ENCODE measurements around the gene FOXP1. TPM values are rescaled to one million over a fixed set of nuclear protein-coding genes. Genes with fewer than 3 reads are reported as not detected.

FOXP1 gene
- polyA plus RNA-seq, 6 donors from 2014 or later, result 441 to 620 (median 523) TPM

- Mint-ChIP-seq H3K27ac (peak overlapping the region; percentile 31 to 91 (median 76)), H3K4me3 (peak overlapping the region in 3 of 8 donors; percentile 21 to 72 (median 62)), H3K36me3 (peaks cover 21 to 27% of the 10 kb centered on the region in 2 donors), H3K27me3 (no peaks in the 10 kb centered on the region), H3K4me1 (peaks cover 61 to 90% (median 88%) of the 10 kb centered on the region in 3 donors), H3K9me3 (no peaks in the 10 kb centered on the region)
- DNase-seq, result no peak
- ATAC-seq (ENCODE audit: low read depth in 2 of 2), result peak; percentile 71 to 74
Measured at GRCh38 chr3:71268462-71268999, 315.0 kb downstream of the FOXP1 start.

GRCh38 chr3:71266875-71267274, 316.7 kb downstream of the FOXP1 start:
- Mint-ChIP-seq H3K27me3 (no peaks in the 10 kb centered on the region), H3K36me3 (peaks cover 21 to 27% of the 10 kb centered on the region in 2 donors), H3K27ac (peak overlapping the region; percentile 26 to 75 (median 42)), H3K4me3 (no peak overlapping the region), H3K4me1 (peaks cover 61 to 88% (median 88%) of the 10 kb centered on the region in 3 donors), H3K9me3 (no peaks in the 10 kb centered on the region)
- no peak for DNase-seq
- no peak for ATAC-seq (ENCODE audit: low read depth in 2 of 2)

GRCh38 chr3:71265365-71265915, 318.1 kb downstream of the FOXP1 start:
- DNase-seq (no peak), ATAC-seq (ENCODE audit: low read depth in 2 of 2) (no peak)
- no peaks in the 10 kb centered on the region for H3K27me3 Mint-ChIP-seq
- no peaks in the 10 kb centered on the region for H3K9me3 Mint-ChIP-seq
- H3K4me3 Mint-ChIP-seq, result peak overlapping the region in 2 of 8 donors; percentile 48 to 63
- H3K36me3 Mint-ChIP-seq, result peaks cover 21 to 27% of the 10 kb centered on the region in 2 donors
- H3K4me1 Mint-ChIP-seq, result peaks cover 56 to 85% (median 74%) of the 10 kb centered on the region in 3 donors
- H3K27ac Mint-ChIP-seq, result peak overlapping the region; percentile 31 to 94 (median 71)

DNA sequence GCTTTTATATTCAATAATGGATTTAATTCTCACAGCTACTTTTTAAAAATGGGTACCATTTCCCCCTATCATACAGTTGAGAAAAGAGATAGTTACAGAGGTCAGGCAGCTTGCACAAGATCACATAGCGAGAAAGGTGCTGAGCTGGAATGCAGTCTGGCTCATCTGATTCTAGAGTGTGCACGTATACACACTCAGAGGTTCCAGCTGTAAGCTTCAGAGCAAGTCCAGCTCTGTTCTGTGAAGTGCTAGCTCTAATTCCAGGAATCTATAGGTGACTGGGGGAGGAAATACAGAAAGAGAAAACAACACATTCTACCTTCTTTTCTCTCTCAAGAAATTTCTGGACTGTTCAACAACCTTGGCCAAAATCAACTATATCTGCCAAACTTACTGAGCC, 318.7 kb downstream of the FOXP1 start:
- H3K27me3 Mint-ChIP-seq, result no peaks in the 10 kb centered on the region
- no peaks in the 10 kb centered on the region for H3K9me3 Mint-ChIP-seq
- peaks cover 50 to 83% (median 71%) of the 10 kb centered on the region in 3 donors for H3K4me1 Mint-ChIP-seq
- peaks cover 21 to 27% of the 10 kb centered on the region in 2 donors for H3K36me3 Mint-ChIP-seq
- H3K27ac Mint-ChIP-seq, result peak overlapping the region; percentile 31 to 84 (median 68)
- H3K4me3 Mint-ChIP-seq, result no peak overlapping the region
- ATAC-seq (ENCODE audit: low read depth in 2 of 2) (no peak), DNase-seq (no peak)

GRCh38 chr3:71262364-71263265, 320.9 kb downstream of the FOXP1 start:
- no peak overlapping the region for H3K4me3 Mint-ChIP-seq
- H3K4me1 Mint-ChIP-seq, result peaks cover 55 to 80% (median 75%) of the 10 kb centered on the region in 3 donors
- no peaks in the 10 kb centered on the region for H3K9me3 Mint-ChIP-seq
- DNase-seq, result no peak
- no peak for ATAC-seq (ENCODE audit: low read depth in 2 of 2)
- H3K27me3 Mint-ChIP-seq, result no peaks in the 10 kb centered on the region
- H3K36me3 Mint-ChIP-seq, result peaks cover 20 to 26% of the 10 kb centered on the region in 2 donors
- peak overlapping the region; percentile 39 to 91 (median 50) for H3K27ac Mint-ChIP-seq

DNA sequence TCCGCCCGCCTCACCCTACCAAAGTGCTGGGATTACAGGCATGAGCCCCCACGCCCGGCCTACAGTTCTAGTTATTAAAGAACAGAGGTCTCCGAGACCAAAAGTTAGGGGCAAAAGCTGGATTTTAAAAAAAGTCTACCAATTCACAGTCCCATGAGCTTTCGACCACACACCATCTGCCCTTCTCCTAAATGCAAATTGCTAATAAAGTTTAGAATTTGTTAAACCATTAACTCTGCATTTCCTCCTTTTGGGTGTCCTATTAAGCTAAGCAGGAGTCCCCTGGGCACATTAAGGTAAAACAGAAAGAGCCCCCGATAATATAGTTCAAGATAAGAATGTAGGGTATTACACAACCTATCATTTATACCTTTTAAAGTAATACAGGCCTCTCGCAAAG, 322.7 kb downstream of the FOXP1 start:
- peak overlapping the region in 2 of 6 donors; percentile 21 to 22 for H3K27ac Mint-ChIP-seq
- H3K9me3 Mint-ChIP-seq, result no peaks in the 10 kb centered on the region
- no peak overlapping the region for H3K4me3 Mint-ChIP-seq
- no peaks in the 10 kb centered on the region for H3K27me3 Mint-ChIP-seq
- peaks cover 44 to 73% (median 69%) of the 10 kb centered on the region in 3 donors for H3K4me1 Mint-ChIP-seq
- DNase-seq (no peak), ATAC-seq (ENCODE audit: low read depth in 2 of 2) (peak in 1 of 2 donors; percentile 27)
- peaks cover 6 to 20% of the 10 kb centered on the region in 2 donors for H3K36me3 Mint-ChIP-seq

DNA sequence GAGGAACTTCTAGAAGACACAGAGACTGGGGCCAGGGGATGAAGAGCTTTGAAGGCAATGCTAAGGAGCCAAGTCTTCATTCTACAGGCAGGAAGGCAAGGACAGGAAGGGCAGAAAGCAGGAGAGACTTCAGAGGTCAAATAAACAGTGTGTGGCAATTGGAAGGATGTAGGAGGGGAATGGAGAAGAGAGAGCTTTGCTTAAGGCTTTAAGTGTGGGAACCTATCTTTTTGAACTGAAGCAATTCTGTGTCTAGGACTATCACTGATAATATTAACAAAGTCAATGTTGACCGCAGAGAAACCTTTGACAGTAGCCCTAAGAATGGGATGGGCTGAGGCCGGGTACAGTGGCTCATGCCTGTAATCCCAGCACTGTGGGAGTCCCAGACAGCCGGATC, 325.0 kb downstream of the FOXP1 start:
- H3K27me3 Mint-ChIP-seq, result no peaks in the 10 kb centered on the region
- no peak overlapping the region for H3K4me3 Mint-ChIP-seq

DNA sequence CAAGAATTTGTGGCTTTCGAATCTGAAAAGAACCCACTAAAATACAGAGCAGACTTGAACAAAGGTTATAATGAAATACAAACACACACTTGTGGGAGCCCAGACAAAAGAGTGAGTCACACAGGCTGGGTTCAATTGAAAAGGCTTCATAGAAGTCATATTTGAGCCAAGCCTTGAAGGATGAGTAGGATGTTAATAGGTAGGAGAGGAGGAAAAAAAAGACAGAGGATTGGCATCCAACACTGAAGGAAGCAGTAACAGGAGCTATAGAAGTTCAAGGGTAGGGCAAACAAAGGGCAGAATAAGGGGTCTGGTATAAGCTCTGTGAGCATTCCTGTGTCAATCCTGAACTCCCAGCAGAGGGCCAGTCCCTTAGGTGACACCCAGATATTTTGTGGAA, 325.4 kb downstream of the FOXP1 start:
- peaks cover 0 to 11% of the 10 kb centered on the region in 2 donors for H3K36me3 Mint-ChIP-seq
- no peaks in the 10 kb centered on the region for H3K9me3 Mint-ChIP-seq
- peak overlapping the region in 5 of 6 donors; percentile 53 to 93 (median 83) for H3K27ac Mint-ChIP-seq
- no peaks in the 10 kb centered on the region for H3K27me3 Mint-ChIP-seq
- H3K4me1 Mint-ChIP-seq, result peaks cover 35 to 65% (median 57%) of the 10 kb centered on the region in 3 donors
- peak overlapping the region in 1 of 8 donors; percentile 54 for H3K4me3 Mint-ChIP-seq
- ATAC-seq (ENCODE audit: low read depth in 2 of 2) (no peak), DNase-seq (no peak)

More for the DNA sequence above, 325.0 kb downstream of the FOXP1 start:
- peak overlapping the region in 5 of 6 donors; percentile 53 to 93 (median 83) for H3K27ac Mint-ChIP-seq
- H3K4me1 Mint-ChIP-seq, result peaks cover 37 to 64% (median 60%) of the 10 kb centered on the region in 3 donors
- H3K36me3 Mint-ChIP-seq, result peaks cover 0 to 11% of the 10 kb centered on the region in 2 donors
- no peaks in the 10 kb centered on the region for H3K9me3 Mint-ChIP-seq
- no peak for DNase-seq
- no peak for ATAC-seq (ENCODE audit: low read depth in 2 of 2)

GRCh38 chr3:71255498-71255897, 328.0 kb downstream of the FOXP1 start:
- Mint-ChIP-seq H3K4me3 (no peak overlapping the region), H3K9me3 (no peaks in the 10 kb centered on the region), H3K27ac (no peak overlapping the region), H3K4me1 (peaks cover 43 to 69% (median 69%) of the 10 kb centered on the region in 3 donors), H3K27me3 (no peaks in the 10 kb centered on the region), H3K36me3 (peaks cover 0 to 12% of the 10 kb centered on the region in 2 donors)
- DNase-seq (no peak), ATAC-seq (ENCODE audit: low read depth in 2 of 2) (no peak)

DNA sequence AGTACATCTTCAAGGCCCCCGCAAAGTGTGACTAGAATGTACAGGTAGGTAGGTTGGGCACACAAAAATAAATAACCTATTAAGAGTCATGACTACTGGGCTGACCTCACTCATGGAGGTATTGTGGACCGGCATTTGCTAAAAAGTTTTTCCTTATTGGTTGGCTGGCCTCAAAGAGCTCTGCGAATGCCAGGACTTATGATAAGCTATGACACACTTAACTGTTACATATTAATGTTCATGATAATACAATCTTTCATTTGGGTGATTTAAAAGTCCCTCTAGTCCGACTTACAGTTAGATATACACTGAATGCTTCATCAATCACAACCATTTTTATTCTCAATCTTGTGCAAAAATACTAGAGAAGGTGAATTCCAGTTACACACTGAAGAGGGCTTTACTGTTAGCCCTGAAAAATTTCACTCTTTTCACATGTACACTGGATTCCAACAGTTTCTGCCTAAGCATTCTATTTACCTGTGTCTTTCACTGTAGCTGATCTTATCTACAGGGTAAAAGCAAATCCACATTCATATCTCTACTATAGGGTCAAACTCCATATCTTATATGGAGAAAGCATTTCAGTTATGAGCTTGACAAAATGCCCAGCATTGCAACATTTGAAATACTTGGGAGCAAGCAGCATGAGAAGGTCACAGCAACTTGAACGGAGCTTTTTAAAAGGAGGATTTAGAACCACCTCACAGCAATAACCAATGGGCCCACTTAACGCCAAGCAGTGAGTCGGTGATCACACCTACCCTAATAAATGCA, 329.1 kb downstream of the FOXP1 start:
- Mint-ChIP-seq H3K27me3 (no peaks in the 10 kb centered on the region), H3K27ac (peak overlapping the region; percentile 10 to 78 (median 31)), H3K4me1 (peaks cover 46 to 70% (median 68%) of the 10 kb centered on the region in 3 donors)

DNA sequence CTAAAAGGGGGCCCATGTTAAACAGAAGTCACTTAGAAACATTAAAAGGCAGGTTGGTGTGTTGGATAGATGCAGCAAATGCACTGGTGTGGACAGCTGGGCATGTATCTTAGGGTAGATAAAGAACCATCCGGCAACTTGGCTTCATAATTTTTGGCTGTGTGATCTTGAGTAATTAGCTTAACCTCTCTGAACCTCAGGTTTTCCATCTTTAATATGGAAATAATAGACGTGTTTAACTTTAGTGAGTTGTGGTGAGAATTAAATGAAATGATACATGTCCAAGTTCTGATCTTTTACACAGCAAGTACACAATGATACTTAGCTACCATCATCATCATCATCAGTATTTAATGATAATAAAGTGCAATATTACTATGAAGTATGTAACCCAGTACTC, 330.4 kb downstream of the FOXP1 start:
- no peak for ATAC-seq (ENCODE audit: low read depth in 2 of 2)
- Mint-ChIP-seq H3K27ac (peak overlapping the region in 5 of 6 donors; percentile 8 to 79 (median 50)), H3K4me1 (peaks cover 45 to 70% (median 68%) of the 10 kb centered on the region in 3 donors), H3K36me3 (peaks cover 0 to 7% of the 10 kb centered on the region in 2 donors), H3K9me3 (no peaks in the 10 kb centered on the region), H3K27me3 (no peaks in the 10 kb centered on the region), H3K4me3 (no peak overlapping the region)
- DNase-seq, result no peak

More for the DNA sequence above, 329.1 kb downstream of the FOXP1 start:
- Mint-ChIP-seq H3K9me3 (no peaks in the 10 kb centered on the region), H3K36me3 (peaks cover 0 to 9% of the 10 kb centered on the region in 2 donors), H3K4me3 (no peak overlapping the region)
- no peak for ATAC-seq (ENCODE audit: low read depth in 2 of 2)
- DNase-seq, result no peak

DNA sequence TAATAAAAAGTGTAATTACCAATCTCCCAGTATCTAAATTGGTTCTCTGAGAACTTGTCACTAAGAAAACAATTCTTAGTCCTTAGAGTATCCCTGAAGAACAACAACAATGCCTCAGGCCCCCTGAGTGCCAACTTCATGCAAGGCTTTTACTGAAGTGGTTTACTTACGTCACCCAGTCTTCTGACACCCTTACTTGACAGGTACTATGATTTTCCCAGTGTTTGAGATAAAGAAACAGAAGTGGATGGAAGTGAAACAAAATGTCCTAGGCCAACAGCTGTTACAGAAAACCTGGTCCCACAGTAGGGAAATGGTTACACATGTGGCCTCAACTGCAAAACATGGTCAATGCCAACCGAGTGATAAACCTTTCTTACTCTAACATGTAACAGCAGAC, 331.1 kb downstream of the FOXP1 start:
- Mint-ChIP-seq H3K4me1 (peaks cover 50 to 76% (median 68%) of the 10 kb centered on the region in 3 donors), H3K36me3 (peaks cover 0 to 7% of the 10 kb centered on the region in 2 donors), H3K27me3 (no peaks in the 10 kb centered on the region), H3K9me3 (no peaks in the 10 kb centered on the region), H3K4me3 (no peak overlapping the region), H3K27ac (peak overlapping the region in 4 of 6 donors; percentile 50 to 79 (median 73))
- DNase-seq, result no peak
- ATAC-seq (ENCODE audit: low read depth in 2 of 2), result no peak

Data from naive B cell (primary cell).